GM12878 (cell line): ENCODE results near the gene B4GALT5. TPM values are rescaled to one million over a fixed set of nuclear protein-coding genes. Genes with fewer than 3 reads are reported as not detected.

Experiments
- BHLHE40 ChIP-seq, 2 experiments: fragments of 450-650 bp in 1 of 2; IDR thresholded peaks; 2 replicates each; pipeline ENCODE4 v1.6.1; 2011 to 2017; ENCODE audit warnings: low read depth in 2 of 2, borderline replicate concordance in 1 of 2, improper control_type of control experiment in 1 of 2, low read length in 1 of 2, mild to moderate bottlenecking in 1 of 2
- CBFB ChIP-seq: IDR thresholded peaks from 2 replicates; pipeline ENCODE4 v1.6.1; 2016; ENCODE audit warnings: antibody characterized with exemption, low read depth
- CREM ChIP-seq: IDR thresholded peaks from 2 replicates; pipeline ENCODE4 v1.6.1; 2014; ENCODE audit warnings: antibody characterized with exemption, low read depth
- MAX ChIP-seq: IDR thresholded peaks from 2 replicates; pipeline ENCODE4 v1.6.1; 2012; ENCODE audit warnings: low read depth, low read length, improper control_type of control experiment
- MEF2A ChIP-seq: IDR thresholded peaks from 2 replicates; pipeline ENCODE4 v1.6.1; 2011; ENCODE audit warnings: low read depth, mild to moderate bottlenecking, low read length, moderate library complexity; ENCODE audit not compliant: insufficient read depth
- NR2F1 ChIP-seq: fragments of 450-650 bp; conservative IDR thresholded peaks from 2 replicates; pipeline ENCODE4 v1.6.1; 2017; ENCODE audit warnings: mild to moderate bottlenecking
- POLR2AphosphoS2 ChIP-seq: IDR thresholded peaks from 2 replicates; pipeline ENCODE4 v1.6.1; 2011; ENCODE audit warnings: low read depth, mild to moderate bottlenecking, low read length, improper control_type of control experiment, moderate library complexity
- POU2F2 ChIP-seq: IDR thresholded peaks from 3 replicates; pipeline ENCODE4 v1.6.1; 2011; ENCODE audit warnings: low read depth, mild to moderate bottlenecking, low read length, borderline replicate concordance
- RUNX3 ChIP-seq: IDR thresholded peaks from 2 replicates; pipeline ENCODE4 v1.6.1; 2012; ENCODE audit warnings: low read length, inconsistent platforms
- SIX5 ChIP-seq: IDR thresholded peaks from 2 replicates; pipeline ENCODE4 v1.6.1; 2011; ENCODE audit warnings: mild to moderate bottlenecking, low read depth, low read length, moderate library complexity; ENCODE audit not compliant: severe bottlenecking
- SKIL ChIP-seq: fragments of 450-650 bp; IDR thresholded peaks from 2 replicates; pipeline ENCODE4 v1.6.1; 2017; ENCODE audit warnings: mild to moderate bottlenecking, low read depth, inconsistent platforms; ENCODE audit not compliant: poor library complexity, severe bottlenecking
- SMAD1 ChIP-seq: fragments of 450-650 bp; IDR thresholded peaks from 2 replicates; pipeline ENCODE4 v1.6.1; 2018; ENCODE audit warnings: mild to moderate bottlenecking, low read depth; ENCODE audit not compliant: partially characterized antibody
- SP1 ChIP-seq: IDR thresholded peaks from one replicate; pipeline ENCODE4 v1.6.1; 2011; ENCODE audit warnings: low read depth, low read length
- YY1 ChIP-seq: IDR thresholded peaks from 2 replicates; pipeline ENCODE4 v1.6.1; 2011; ENCODE audit warnings: low read depth, mild to moderate bottlenecking, low read length
- ZBTB40 ChIP-seq: fragments of 450-650 bp; IDR thresholded peaks from 2 replicates; pipeline ENCODE4 v1.6.1; 2016; ENCODE audit warnings: mild to moderate bottlenecking, moderate library complexity, borderline replicate concordance
- ZNF274 ChIP-seq: IDR thresholded peaks from one replicate; pipeline ENCODE4 v1.8.0; 2011; ENCODE audit not compliant: insufficient read length, insufficient read depth
- polyA plus RNA-seq, 11 experiments: library from polyadenylated mRNA; depleted of rRNA in 4 of 11; unstranded in 6 of 11; stranded (reverse) in 5 of 11; fragments of >200 nt; fragmentation: Nextera tagmentation in 4 of 11; fragmentation: Illumina TruSeq in 1 of 11; extraction: Ambion mirVana in 4 of 11; extraction: Trizol in 1 of 11; gene quantifications; 1 replicate in 1 of 11; 2 replicates in 10 of 11; pipeline versions ENCODE4 v1.2.1 to v1.2.3, GENCODE V29; 2011 to 2016; ENCODE audit warnings: inconsistent platforms in 2 of 11, missing spikeins in 2 of 11, low read depth in 1 of 11
- total RNA-seq, 4 experiments: library from RNA; depleted of rRNA in 3 of 4; stranded (reverse); fragments of >200 nt in 3 of 4; fragmentation: Illumina TruSeq in 1 of 4; extraction: Trizol in 1 of 4; gene quantifications; 2 replicates each; pipeline versions ENCODE4 v1.2.1 to v1.2.3, GENCODE V29; 2013 to 2021
- TF ChIP-seq, protein P1 (sequence below): fragments of 450-650 bp; IDR thresholded peaks from 2 replicates; pipeline ENCODE4 v1.6.1; 2017; ENCODE audit warnings: low read depth, mild to moderate bottlenecking, moderate library complexity
- TF ChIP-seq, protein P2 (sequence below): IDR thresholded peaks from 2 replicates; pipeline ENCODE4 v1.6.1; 2012; ENCODE audit warnings: low read depth, low read length, improper control_type of control experiment

B4GALT5 gene
- total and polyA plus RNA-seq, 10 of the 15 experiments (the other 5 are each of a cell fraction or from before 2014, with no cell fraction given): 2.0 to 55.5 (median 20.2) TPM

GRCh38 chr20:49750611-49751396 lies 37.1 kb upstream of the B4GALT5 start (continued):
- TF ChIP-seq ZBTB40 (no peak), CBFB (peak; percentile 82), MEF2A (no peak), MAX (peak; percentile 77), SMAD1 (peak; percentile 47), POLR2AphosphoS2 (no peak), RUNX3 (peak; percentile 92), SP1 (no peak), CREM (peak; percentile 52; the same call in 1 of the 2 replicates), POU2F2 (0 out of 3 replicates have a peak, but pooled peaks have one; percentile 27), BHLHE40 (IDR thresholded peaks at IDR 0.05; ENCODE audit: borderline replicate concordance in 1 of 2, low read depth in 2 of 2, low read length in 1 of 2) (peak; percentile 76 to 89; a peak in 3 of 4 replicates), SKIL (peak; percentile 82), ZNF274 (no peak), NR2F1 (0 out of 2 replicates have a peak, but pooled peaks have one; percentile 29), SIX5 (no peak), YY1 (peak; percentile 73)
- TF ChIP-seq, protein P1, sequence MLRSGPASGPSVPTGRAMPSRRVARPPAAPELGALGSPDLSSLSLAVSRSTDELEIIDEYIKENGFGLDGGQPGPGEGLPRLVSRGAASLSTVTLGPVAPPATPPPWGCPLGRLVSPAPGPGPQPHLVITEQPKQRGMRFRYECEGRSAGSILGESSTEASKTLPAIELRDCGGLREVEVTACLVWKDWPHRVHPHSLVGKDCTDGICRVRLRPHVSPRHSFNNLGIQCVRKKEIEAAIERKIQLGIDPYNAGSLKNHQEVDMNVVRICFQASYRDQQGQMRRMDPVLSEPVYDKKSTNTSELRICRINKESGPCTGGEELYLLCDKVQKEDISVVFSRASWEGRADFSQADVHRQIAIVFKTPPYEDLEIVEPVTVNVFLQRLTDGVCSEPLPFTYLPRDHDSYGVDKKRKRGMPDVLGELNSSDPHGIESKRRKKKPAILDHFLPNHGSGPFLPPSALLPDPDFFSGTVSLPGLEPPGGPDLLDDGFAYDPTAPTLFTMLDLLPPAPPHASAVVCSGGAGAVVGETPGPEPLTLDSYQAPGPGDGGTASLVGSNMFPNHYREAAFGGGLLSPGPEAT: peak; percentile 79
- TF ChIP-seq, protein P2, sequence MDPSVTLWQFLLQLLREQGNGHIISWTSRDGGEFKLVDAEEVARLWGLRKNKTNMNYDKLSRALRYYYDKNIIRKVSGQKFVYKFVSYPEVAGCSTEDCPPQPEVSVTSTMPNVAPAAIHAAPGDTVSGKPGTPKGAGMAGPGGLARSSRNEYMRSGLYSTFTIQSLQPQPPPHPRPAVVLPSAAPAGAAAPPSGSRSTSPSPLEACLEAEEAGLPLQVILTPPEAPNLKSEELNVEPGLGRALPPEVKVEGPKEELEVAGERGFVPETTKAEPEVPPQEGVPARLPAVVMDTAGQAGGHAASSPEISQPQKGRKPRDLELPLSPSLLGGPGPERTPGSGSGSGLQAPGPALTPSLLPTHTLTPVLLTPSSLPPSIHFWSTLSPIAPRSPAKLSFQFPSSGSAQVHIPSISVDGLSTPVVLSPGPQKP: no peak
